Tibial nerve (tissue), 3 donors: ENCODE results near the gene CEP135.

Source experiments
- CTCF ChIP-seq, 5 experiments: fragments of 200-600 bp in 3 of 5; fragments of 450-650 bp in 2 of 5; sonication (generic) in 3 of 5; IDR thresholded peaks; one replicate each; pipeline ENCODE4 v1.5.1; 2016 to 2019; ENCODE audit warnings: antibody characterized with exemption in 5 of 5, mild to moderate bottlenecking in 3 of 5, moderate library complexity in 2 of 5
- POLR2A ChIP-seq, 2 donors: fragments of 450-650 bp; IDR thresholded peaks; one replicate each; pipeline ENCODE4 v1.6.1; 2017; ENCODE audit warnings: antibody characterized with exemption in 2 of 2, mild to moderate bottlenecking in 2 of 2, moderate library complexity in 2 of 2

- no peak for TF ChIP-seq CTCF (IDR thresholded peaks at IDR 0.05)
- TF ChIP-seq POLR2A (IDR thresholded peaks at IDR 0.05): no peak
Measured at GRCh38 chr4:56067826-56068225, 119.1 kb downstream of the CEP135 start.
